ENCODE data around the gene USP50.
"Not testable (repeated sequence)": the region's sequence is repeated elsewhere in the genome, so short reads cannot be mapped to it uniquely, and the experiment has no call there.

The USP50 gene

GRCh38 chr15:50546566-50546965 lies at the start of gene USP50:
TSS of gene USP50 (minus strand) at chr15:50546666. CDS start at chr15:50546525, 141 bp downstream.
- no peak for DNase-seq

DNA sequence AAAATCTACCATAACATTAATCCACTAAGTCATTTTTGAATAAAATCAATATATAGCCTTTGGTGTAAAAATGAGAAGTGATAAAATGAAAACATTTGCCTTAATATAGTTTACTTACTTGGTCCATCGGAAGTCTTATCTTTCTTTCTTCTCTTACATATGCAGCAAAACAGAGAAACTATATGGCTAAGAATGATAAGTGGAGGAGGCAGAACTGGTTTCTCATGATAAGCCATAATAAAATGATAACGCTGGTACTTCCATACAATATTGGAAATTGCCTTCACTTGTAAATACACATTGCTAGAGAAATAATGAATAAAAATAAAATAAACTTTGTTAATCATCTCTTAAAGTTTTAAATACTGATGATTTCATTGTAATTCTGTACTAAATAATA lies 47.8 kb upstream of the USP50 start:
- no peak for DNase-seq

- DNase-seq: no peak
These were observed 47.3 kb upstream of the USP50 start for GRCh38 chr15:50593761-50594160.

GRCh38 chr15:50590288-50590687 lies 43.8 kb upstream of the USP50 start:
- no peak for DNase-seq

GRCh38 chr15:50577492-50577891 lies 31.0 kb upstream of the USP50 start:
- DNase-seq: no peak

DNA sequence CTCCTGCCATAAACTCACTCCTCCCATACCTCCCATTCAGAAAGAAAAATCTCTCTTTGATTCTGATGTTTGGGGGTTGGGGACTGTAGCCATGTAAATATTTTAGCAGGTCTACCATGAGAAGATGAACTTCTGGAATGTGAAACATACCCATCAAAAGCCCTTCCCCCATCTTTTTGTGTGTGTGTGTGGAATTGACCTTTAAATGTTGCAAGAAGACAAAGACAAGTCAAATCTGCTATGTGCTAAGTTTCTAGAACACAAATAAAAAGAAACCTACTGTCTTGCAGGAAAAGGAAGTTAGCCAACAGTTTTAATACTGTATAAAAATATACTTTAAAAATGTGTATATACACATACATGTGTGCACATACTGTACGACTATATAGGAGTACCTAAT lies 29.7 kb upstream of the USP50 start:
- DNase-seq: no peak

GRCh38 chr15:50573842-50574241 lies 27.4 kb upstream of the USP50 start:
- not testable (repeated sequence) for DNase-seq

GRCh38 chr15:50563756-50564155 lies 17.3 kb upstream of the USP50 start:
- no peak for DNase-seq

GRCh38 chr15:50562735-50563640 lies 16.5 kb upstream of the USP50 start:
- DNase-seq: no peak

- DNase-seq: no peak
These were observed 11.5 kb upstream of the USP50 start for GRCh38 chr15:50558012-50558411.

- DNase-seq: no peak
These were observed 10.3 kb upstream of the USP50 start for GRCh38 chr15:50556642-50557371.

- no peak for DNase-seq
These were observed 5.8 kb upstream of the USP50 start for GRCh38 chr15:50552238-50552637.

DNA sequence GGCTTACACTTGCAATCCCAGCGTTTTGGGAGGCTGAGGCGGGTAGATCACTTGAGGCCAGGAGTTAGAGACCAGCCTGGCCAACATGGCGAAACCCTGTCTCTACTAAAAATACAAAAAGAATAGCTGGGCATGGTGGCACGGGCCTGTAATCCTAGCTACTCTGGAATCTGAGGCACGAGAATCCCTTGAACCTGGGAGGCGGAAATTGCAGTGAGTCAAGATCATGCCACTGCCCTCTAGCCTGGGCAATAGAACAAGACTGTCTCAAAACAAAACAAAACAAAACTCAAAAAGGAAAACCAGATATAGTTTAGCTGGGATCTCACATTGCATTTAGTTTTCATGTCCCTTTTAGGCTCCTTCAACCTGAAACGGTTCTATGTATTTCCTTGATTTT lies 2.9 kb upstream of the USP50 start:
- DNase-seq: no peak

- no peak for DNase-seq
These were observed 2.1 kb downstream of the USP50 start for GRCh38 chr15:50544368-50544767.

DNA sequence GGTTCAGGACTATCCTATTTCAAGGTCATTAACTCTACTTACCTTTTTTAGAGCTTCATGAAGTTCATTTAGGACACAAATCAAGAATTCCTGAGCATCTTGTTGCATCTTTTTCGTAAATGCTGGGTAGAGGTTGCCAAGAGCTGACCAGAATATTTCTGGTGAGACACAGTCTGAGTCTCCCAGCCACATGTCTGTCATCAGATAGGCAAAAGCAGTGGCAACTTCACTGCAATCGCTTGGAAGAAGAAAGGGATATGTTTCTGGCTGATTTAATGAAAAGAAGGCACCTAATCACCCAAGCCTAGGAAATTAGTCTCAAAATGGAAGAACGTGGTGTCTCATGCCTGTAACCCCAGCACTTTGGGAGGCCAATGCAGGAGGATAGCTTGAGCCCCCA lies 2.9 kb downstream of the USP50 start:
- no peak for DNase-seq

DNA sequence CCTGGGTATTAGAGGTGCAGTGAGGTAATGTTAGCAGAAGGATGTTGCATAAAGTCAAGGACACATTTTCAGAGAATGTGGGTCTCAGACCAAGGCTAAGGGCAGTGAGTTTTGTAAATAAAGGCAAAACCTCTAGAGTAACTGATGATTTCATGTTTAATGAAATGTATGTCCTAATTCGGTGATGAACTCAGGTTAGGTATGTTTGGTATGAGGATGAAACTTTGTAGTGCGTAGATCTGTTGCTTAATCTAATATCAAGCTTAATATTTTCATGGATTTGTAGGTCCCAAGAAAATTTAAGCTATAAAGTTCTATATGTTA lies 3.6 kb downstream of the USP50 start:
- DNase-seq: no peak

DNA sequence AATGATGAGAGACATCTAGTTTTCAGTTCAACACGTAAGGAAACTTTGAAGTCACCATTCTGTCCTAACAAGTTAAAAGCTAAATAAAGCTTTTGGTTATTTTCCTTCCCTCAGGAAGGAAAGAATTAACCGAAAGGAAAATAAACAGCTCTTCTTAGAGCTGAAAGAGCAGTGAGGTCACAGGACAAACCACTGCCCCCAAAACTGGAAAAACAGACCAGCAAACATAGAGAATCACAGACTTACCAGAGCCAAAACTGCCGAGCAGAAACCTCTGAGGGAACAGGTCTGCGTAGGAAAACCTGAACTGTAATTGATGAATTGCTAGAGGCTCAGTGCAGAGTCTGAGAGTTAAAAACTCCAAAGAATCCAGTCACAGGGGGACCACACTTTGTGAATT lies 14.7 kb downstream of the USP50 start:
- no peak for DNase-seq

DNA sequence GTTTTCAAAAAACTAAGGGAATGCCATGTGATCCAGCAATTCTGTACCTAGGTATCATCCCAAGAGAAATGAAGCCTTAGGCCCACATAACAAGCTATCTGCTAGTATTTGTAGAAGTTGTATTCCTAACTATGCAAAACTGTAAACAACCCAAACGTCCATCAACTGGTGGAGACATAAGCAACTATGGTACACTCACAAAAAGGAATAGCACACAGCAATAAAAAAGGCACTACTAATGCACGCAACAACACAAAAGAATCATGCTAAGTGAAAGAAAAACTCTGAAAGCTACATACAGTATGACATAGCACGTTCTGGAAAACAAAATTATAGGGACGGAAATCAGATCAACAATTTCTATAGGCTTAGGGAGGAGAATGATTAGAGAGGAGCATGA lies 15.3 kb downstream of the USP50 start:
- no peak for DNase-seq

DNA sequence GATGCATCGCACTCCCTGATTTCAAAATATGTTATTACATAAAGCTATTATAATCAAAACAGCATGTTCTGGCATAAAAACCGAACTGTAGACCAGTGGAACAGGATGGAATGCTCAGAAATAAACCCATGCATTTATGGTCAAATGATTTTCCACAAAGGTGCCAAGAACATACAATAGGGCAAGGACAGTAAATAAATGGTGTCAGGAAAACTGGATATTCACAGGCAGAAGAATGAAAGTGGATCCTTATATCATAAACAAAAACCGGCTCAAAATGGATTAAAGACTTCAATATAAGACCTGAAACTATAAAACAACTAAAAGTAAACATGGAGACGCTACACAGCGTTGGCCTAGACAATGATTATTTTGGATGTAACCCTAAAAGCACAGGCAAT lies 22.6 kb downstream of the USP50 start:
- DNase-seq: no peak

DNA sequence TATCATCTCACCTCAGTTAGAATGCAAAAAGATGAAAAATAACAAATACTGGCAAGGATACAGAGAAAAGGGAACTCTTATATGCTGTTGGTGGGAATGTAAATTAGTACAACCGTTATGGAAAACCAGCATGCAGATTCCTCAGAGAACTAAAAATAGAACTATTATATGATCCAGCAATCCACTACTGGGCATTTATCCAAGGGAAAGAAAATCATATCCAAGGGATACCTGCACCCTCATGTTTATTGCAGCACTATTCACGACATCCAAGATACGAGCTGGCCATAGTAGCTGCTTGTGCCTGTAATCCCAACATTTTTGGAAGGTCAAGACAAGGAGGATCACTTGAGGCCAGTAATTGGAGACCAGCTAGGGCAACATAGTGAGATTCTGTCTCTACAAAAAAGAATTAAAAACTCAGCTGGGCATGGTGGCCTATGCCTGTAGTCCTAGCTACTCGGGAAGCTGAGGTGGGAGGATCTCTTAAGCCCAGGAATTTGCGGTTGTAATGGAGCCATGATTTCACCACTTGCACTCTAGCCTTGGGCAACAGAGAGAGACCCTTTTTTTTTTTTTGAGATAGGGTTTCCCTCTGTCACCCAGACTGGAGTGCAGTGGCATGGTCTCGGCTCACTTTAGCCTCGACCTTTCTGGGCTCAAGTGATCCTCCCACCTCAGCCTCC lies 26.6 kb downstream of the USP50 start:
- no peak for DNase-seq

DNA sequence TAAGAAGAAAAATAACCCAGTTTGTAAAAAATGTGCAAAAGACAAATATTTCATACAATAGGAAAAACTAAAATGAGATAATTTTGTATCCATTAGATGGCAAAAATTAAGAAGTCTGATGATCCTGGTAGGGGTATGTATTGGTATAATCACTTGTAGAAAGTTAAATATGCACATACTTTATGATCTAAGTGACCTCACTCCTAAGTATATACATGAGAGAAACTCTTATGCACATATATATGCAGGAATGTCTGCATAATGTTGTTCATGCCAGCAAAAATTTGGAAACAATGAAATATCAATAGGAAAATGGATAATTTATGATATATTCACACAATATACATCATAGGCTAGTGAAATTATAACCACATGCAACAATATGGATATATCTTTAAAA lies 33.5 kb downstream of the USP50 start:
- DNase-seq: no peak

- no peak for DNase-seq
These were observed 40.3 kb downstream of the USP50 start for GRCh38 chr15:50506121-50506520.

DNA sequence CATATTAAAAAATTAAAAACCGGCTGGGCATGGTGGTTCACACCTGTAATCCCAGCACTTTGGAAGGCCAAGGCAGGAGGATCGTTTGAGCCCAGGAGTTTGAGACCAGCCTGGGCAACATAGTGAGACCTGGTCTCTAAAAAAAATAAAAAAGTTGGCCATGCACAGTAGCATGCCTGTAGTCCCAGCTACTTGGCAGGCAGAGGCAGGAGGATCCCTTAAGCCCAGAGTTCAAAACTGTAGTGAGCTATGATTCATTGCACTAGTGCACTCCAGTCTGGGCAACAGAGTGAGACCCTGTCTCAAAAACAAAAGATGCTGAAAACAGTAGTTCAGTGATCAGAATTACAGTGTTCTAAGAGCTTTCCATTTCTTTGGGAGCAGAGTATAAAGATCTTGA lies 40.8 kb downstream of the USP50 start:
- DNase-seq: not testable (repeated sequence)

GRCh38 chr15:50503144-50503543 lies 43.3 kb downstream of the USP50 start:
- no peak for DNase-seq
